ENCODE results near the gene PFDN4.

GRCh38 chr20:54244113-54244512, 36.2 kb downstream of the PFDN4 start:
- no peak for TF ChIP-seq CTCF (tag by site-specific recombination; IDR thresholded peaks at IDR 0.05)
- TF ChIP-seq GLIS2 (tag by site-specific recombination; IDR thresholded peaks at IDR 0.05), result no peak

Data from HEK293 (cell line).